ENCODE results near the gene GATB.

- TF ChIP-seq, protein P1, sequence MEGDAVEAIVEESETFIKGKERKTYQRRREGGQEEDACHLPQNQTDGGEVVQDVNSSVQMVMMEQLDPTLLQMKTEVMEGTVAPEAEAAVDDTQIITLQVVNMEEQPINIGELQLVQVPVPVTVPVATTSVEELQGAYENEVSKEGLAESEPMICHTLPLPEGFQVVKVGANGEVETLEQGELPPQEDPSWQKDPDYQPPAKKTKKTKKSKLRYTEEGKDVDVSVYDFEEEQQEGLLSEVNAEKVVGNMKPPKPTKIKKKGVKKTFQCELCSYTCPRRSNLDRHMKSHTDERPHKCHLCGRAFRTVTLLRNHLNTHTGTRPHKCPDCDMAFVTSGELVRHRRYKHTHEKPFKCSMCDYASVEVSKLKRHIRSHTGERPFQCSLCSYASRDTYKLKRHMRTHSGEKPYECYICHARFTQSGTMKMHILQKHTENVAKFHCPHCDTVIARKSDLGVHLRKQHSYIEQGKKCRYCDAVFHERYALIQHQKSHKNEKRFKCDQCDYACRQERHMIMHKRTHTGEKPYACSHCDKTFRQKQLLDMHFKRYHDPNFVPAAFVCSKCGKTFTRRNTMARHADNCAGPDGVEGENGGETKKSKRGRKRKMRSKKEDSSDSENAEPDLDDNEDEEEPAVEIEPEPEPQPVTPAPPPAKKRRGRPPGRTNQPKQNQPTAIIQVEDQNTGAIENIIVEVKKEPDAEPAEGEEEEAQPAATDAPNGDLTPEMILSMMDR (tag by site-specific recombination; IDR thresholded peaks at IDR 0.05), result no peak
- TF ChIP-seq, protein P2, sequence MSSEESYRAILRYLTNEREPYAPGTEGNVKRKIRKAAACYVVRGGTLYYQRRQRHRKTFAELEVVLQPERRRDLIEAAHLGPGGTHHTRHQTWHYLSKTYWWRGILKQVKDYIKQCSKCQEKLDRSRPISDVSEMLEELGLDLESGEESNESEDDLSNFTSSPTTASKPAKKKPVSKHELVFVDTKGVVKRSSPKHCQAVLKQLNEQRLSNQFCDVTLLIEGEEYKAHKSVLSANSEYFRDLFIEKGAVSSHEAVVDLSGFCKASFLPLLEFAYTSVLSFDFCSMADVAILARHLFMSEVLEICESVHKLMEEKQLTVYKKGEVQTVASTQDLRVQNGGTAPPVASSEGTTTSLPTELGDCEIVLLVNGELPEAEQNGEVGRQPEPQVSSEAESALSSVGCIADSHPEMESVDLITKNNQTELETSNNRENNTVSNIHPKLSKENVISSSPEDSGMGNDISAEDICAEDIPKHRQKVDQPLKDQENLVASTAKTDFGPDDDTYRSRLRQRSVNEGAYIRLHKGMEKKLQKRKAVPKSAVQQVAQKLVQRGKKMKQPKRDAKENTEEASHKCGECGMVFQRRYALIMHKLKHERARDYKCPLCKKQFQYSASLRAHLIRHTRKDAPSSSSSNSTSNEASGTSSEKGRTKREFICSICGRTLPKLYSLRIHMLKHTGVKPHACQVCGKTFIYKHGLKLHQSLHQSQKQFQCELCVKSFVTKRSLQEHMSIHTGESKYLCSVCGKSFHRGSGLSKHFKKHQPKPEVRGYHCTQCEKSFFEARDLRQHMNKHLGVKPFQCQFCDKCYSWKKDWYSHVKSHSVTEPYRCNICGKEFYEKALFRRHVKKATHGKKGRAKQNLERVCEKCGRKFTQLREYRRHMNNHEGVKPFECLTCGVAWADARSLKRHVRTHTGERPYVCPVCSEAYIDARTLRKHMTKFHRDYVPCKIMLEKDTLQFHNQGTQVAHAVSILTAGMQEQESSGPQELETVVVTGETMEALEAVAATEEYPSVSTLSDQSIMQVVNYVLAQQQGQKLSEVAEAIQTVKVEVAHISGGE (tag by site-specific recombination; conservative IDR thresholded peaks at IDR 0.05; ENCODE audit: low read depth), result no peak
- TF ChIP-seq ZNF548 (tag by site-specific recombination; IDR thresholded peaks at IDR 0.05), result no peak
- TF ChIP-seq SP2 (tag by site-specific recombination; IDR thresholded peaks at IDR 0.05), result no peak
- TF ChIP-seq KLF10 (tag by site-specific recombination; IDR thresholded peaks at IDR 0.05), result no peak
- no peak for TF ChIP-seq OSR2 (tag by site-specific recombination; IDR thresholded peaks at IDR 0.05)
- no peak for TF ChIP-seq RBAK (tag by site-specific recombination; IDR thresholded peaks at IDR 0.05)
- TF ChIP-seq ZNF768 (tag by site-specific recombination; IDR thresholded peaks at IDR 0.05), result no peak
- no peak for TF ChIP-seq ZNF248 (tag by site-specific recombination; IDR thresholded peaks at IDR 0.05)
These were observed 27.2 kb upstream of the GATB start for GRCh38 chr4:151788021-151788420.

All from HEK293 (cell line).